H1 (cell line): Measurements from ENCODE around the gene GPR179. TPM values are rescaled to one million over a fixed set of nuclear protein-coding genes. Genes with fewer than 3 reads are reported as not detected.
A peak's percentile ranks its signal among the peaks of the same experiment; 100 is the strongest.

Source experiments
- CTCF ChIA-PET: fragments of 300-600 bp; sonication (Branson Sonifier 250); formaldehyde crosslinking; loops from one replicate; lab custom pipeline; 2021; ENCODE audit not compliant: partially characterized antibody; lab: Charles Lee
- POLR2A ChIA-PET: fragments of 300-600 bp; sonication (Branson Sonifier 250); formaldehyde crosslinking; loops from one replicate; lab custom pipeline; 2021; ENCODE audit warnings: inconsistent platforms; ENCODE audit not compliant: partially characterized antibody; lab: Charles Lee
- DNase-seq, 2 experiments: peaks; one replicate each; pipeline versions ENCODE4 v3.0.0 to v3.0.0-alpha.2; 2010 to 2022; ENCODE audit warnings: low spot score in 2 of 2, low read depth in 1 of 2, mixed read lengths in 1 of 2
- FAIRE-seq: peaks from 2 replicates; lab custom pipeline; 2011; peaks lifted over from hg19 to GRCh38; lab: Jason Lieb, UNC
- H2AFZ ChIP-seq: 2 replicates; pipeline ENCODE4 v1.8.1; 2012; ENCODE audit warnings: low read length, inconsistent platforms
- H2AK5ac ChIP-seq: 2 replicates; pipeline ENCODE4 v1.6.1; 2013; ENCODE audit warnings: low read depth, low read length
- H2BK120ac ChIP-seq: replicated peaks from 2 replicates; pipeline ENCODE3; 2013; ENCODE audit warnings: low read depth, low read length, inconsistent platforms
- H2BK12ac ChIP-seq: 2 replicates; pipeline ENCODE4 v1.6.1; 2013; ENCODE audit warnings: low read depth, low read length
- H2BK15ac ChIP-seq: 2 replicates; pipeline ENCODE4 v1.6.1; 2013; ENCODE audit warnings: low read length
- H2BK20ac ChIP-seq: 2 replicates; pipeline ENCODE4 v1.6.1; 2013; ENCODE audit warnings: low read length
- H2BK5ac ChIP-seq: 2 replicates; pipeline ENCODE4 v1.6.1; 2013; ENCODE audit warnings: low read depth, low read length
- H3K14ac ChIP-seq: 2 replicates; pipeline ENCODE4 v1.6.1; 2013; ENCODE audit warnings: inconsistent platforms; ENCODE audit not compliant: insufficient read length
- H3K18ac ChIP-seq: 2 replicates; pipeline ENCODE4 v1.6.1; 2013; ENCODE audit warnings: low read length; ENCODE audit errors: extremely low read depth
- H3K23ac ChIP-seq: 2 replicates; pipeline ENCODE4 v1.6.1; 2013; ENCODE audit warnings: inconsistent platforms; ENCODE audit not compliant: insufficient read length
- H3K23me2 ChIP-seq: 2 replicates; pipeline ENCODE4 v1.6.1; 2013; ENCODE audit warnings: low read depth, low read length
- H3K27ac ChIP-seq: 2 replicates; pipeline ENCODE4 v1.6.1; 2011; ENCODE audit warnings: low read depth, low read length, inconsistent platforms
- H3K27me3 ChIP-seq, 4 experiments: replicated peaks in 1 of 4; 1 replicate in 1 of 4; 2 replicates in 3 of 4; pipeline versions ENCODE4 v1.6.1 to v1.8.1; 2011 to 2013; ENCODE audit warnings: low read length in 3 of 4, mild to moderate bottlenecking in 3 of 4, inconsistent platforms in 2 of 4, mixed read lengths in 2 of 4, moderate library complexity in 1 of 4; ENCODE audit not compliant: control insufficient read depth in 3 of 4, insufficient read depth in 3 of 4; ENCODE audit errors: extremely low read depth in 1 of 4
- H3K36me3 ChIP-seq, 4 experiments: 2 replicates each; pipeline versions ENCODE4 v1.6.1 to v1.8.1; 2011 to 2013; ENCODE audit warnings: mild to moderate bottlenecking in 4 of 4, low read length in 3 of 4, moderate library complexity in 2 of 4, control low read depth in 1 of 4, inconsistent platforms in 1 of 4; ENCODE audit not compliant: insufficient read depth in 4 of 4, control insufficient read depth in 2 of 4
- H3K4ac ChIP-seq: replicated peaks from 2 replicates; pipeline ENCODE3; 2013; ENCODE audit warnings: low read length, low read depth, mixed read lengths, inconsistent platforms; ENCODE audit not compliant: insufficient read length
- H3K4me1 ChIP-seq, 4 experiments: replicated peaks in 1 of 4; 1 replicate in 1 of 4; 2 replicates in 3 of 4; pipeline versions ENCODE4 v1.6.1 to v1.8.1; 2011 to 2013; ENCODE audit warnings: low read length in 3 of 4, inconsistent platforms in 2 of 4, mixed read lengths in 1 of 4; ENCODE audit not compliant: insufficient read depth in 4 of 4, control insufficient read depth in 3 of 4
- H3K4me2 ChIP-seq, 2 experiments: 2 replicates each; pipeline versions ENCODE4 v1.6.1 to v1.8.1; 2011 to 2013; ENCODE audit warnings: low read depth in 2 of 2, low read length in 2 of 2, control low read depth in 1 of 2, inconsistent platforms in 1 of 2, mild to moderate bottlenecking in 1 of 2; ENCODE audit not compliant: insufficient read depth in 1 of 2
- H3K4me3 ChIP-seq, 4 experiments: fragments of 200-600, 300-600 bp in 1 of 4; sonication (generic), shearing (Covaris generic), sonication (Bioruptor Twin) in 1 of 4; 2 replicates each; pipeline versions ENCODE4 v1.5.1 to v1.8.1; 2011 to 2016; ENCODE audit warnings: low read length in 4 of 4, low read depth in 3 of 4, control low read depth in 2 of 4, inconsistent platforms in 2 of 4, mild to moderate bottlenecking in 2 of 4, mixed read lengths in 1 of 4, moderate library complexity in 1 of 4; ENCODE audit not compliant: insufficient read depth in 2 of 4; ENCODE audit errors: extremely low read depth in 1 of 4
- H3K56ac ChIP-seq: replicated peaks from 2 replicates; pipeline ENCODE3; 2013; ENCODE audit warnings: low read depth, mild to moderate bottlenecking, mixed read lengths, low read length, inconsistent platforms; ENCODE audit not compliant: insufficient read length
- H3K79me1 ChIP-seq: 2 replicates; pipeline ENCODE4 v1.6.1; 2013; ENCODE audit warnings: low read depth, low read length, control low read depth
- H3K79me2 ChIP-seq, 2 experiments: 2 replicates each; pipeline versions ENCODE4 v1.6.1 to v1.8.1; 2012 to 2013; ENCODE audit warnings: low read length in 2 of 2, mild to moderate bottlenecking in 2 of 2, inconsistent platforms in 1 of 2; ENCODE audit not compliant: insufficient read depth in 2 of 2, control insufficient read depth in 1 of 2
- H3K9ac ChIP-seq, 4 experiments: replicated peaks in 1 of 4; 1 replicate in 1 of 4; 2 replicates in 3 of 4; pipeline versions ENCODE4 v1.6.1 to v1.8.1; 2011 to 2013; ENCODE audit warnings: low read depth in 3 of 4, low read length in 3 of 4, control low read depth in 2 of 4, mild to moderate bottlenecking in 2 of 4, moderate library complexity in 2 of 4, inconsistent platforms in 1 of 4; ENCODE audit errors: extremely low read depth in 1 of 4
- H3K9me3 ChIP-seq, 2 experiments: 2 replicates each; pipeline versions ENCODE4 v1.6.1 to v1.8.1; 2012 to 2013; ENCODE audit warnings: mild to moderate bottlenecking in 2 of 2, moderate library complexity in 2 of 2, control low read depth in 1 of 2, inconsistent platforms in 1 of 2, low read depth in 1 of 2, low read length in 1 of 2, mixed read lengths in 1 of 2; ENCODE audit not compliant: insufficient read depth in 2 of 2
- H4K20me1 ChIP-seq, 2 experiments: replicated peaks in 1 of 2; 2 replicates each; pipeline versions ENCODE3 to v1.8.1; 2011 to 2013; ENCODE audit warnings: inconsistent platforms in 2 of 2, low read length in 2 of 2, mild to moderate bottlenecking in 1 of 2; ENCODE audit not compliant: insufficient read depth in 2 of 2, control insufficient read depth in 1 of 2
- H4K5ac ChIP-seq: 2 replicates; pipeline ENCODE4 v1.6.1; 2013; ENCODE audit warnings: low read length, low read depth, mixed read lengths, inconsistent platforms; ENCODE audit not compliant: insufficient read length
- H4K8ac ChIP-seq: 2 replicates; pipeline ENCODE4 v1.8.0; 2013; ENCODE audit warnings: mild to moderate bottlenecking, moderate library complexity, low read length, inconsistent platforms; ENCODE audit not compliant: insufficient read depth; ENCODE audit errors: extremely low read depth
- H4K91ac ChIP-seq: replicated peaks from 2 replicates; pipeline ENCODE3; 2013; ENCODE audit warnings: low read length, mixed read lengths, inconsistent platforms; ENCODE audit not compliant: insufficient read length
- CBX8 ChIP-seq: fragments of 300-800, 300-1000 bp; sonication (generic); IDR thresholded peaks from 2 replicates; pipeline ENCODE4 v1.7.1; 2016; ENCODE audit warnings: low read depth, low read length, borderline replicate concordance
- GTF2F1 ChIP-seq: IDR thresholded peaks from 2 replicates; pipeline ENCODE4 v1.6.1; 2012; ENCODE audit warnings: low read depth, low read length, improper control_type of control experiment, borderline replicate concordance
- NRF1 ChIP-seq: IDR thresholded peaks from 2 replicates; pipeline ENCODE4 v1.6.1; 2011; ENCODE audit warnings: mild to moderate bottlenecking, low read depth, low read length, improper control_type of control experiment
- SP2 ChIP-seq: IDR thresholded peaks from 2 replicates; pipeline ENCODE4 v1.6.1; 2012; ENCODE audit warnings: mild to moderate bottlenecking, low read length, inconsistent platforms
- TCF12 ChIP-seq: IDR thresholded peaks from 2 replicates; pipeline ENCODE4 v1.6.1; 2011; ENCODE audit warnings: low read depth, mild to moderate bottlenecking, low read length
- YY1 ChIP-seq: IDR thresholded peaks from 2 replicates; pipeline ENCODE4 v1.6.1; 2011; ENCODE audit warnings: low read depth, mild to moderate bottlenecking, low read length
- ZNF274 ChIP-seq: IDR thresholded peaks from 2 replicates; pipeline ENCODE4 v1.7.0; 2012; ENCODE audit warnings: low read length, borderline replicate concordance; ENCODE audit errors: extremely low read depth
- WGBS, 2 experiments: shearing (Covaris generic) in 1 of 2; methylation state at CpG; one replicate each; pipeline versions ENCODE4 v1.1.6 to v1.1.7; 2013 to 2015; ENCODE audit warnings: low lambda C conversion rate in 2 of 2, mixed read lengths in 2 of 2, inconsistent platforms in 1 of 2, low coverage in 1 of 2, missing lambda C conversion rate in 1 of 2; ENCODE audit not compliant: insufficient replicate concordance in 2 of 2, insufficient coverage in 1 of 2, insufficient read length in 1 of 2; ENCODE audit errors: extremely low coverage in 1 of 2, missing lambda C conversion rate in 1 of 2; 5-methylcytosine and 5-hydroxymethylcytosine counted together
- polyA plus RNA-seq, 7 experiments: library from polyadenylated mRNA; depleted of rRNA in 3 of 7; stranded (reverse) in 5 of 7; unstranded in 2 of 7; fragments of >200 nt in 5 of 7; fragments of 200-250 nt in 2 of 7; gene quantifications; 1 replicate in 5 of 7; 2 replicates in 1 of 7; 4 replicates in 1 of 7; pipeline versions ENCODE4 v1.2.1 to v1.2.3, GENCODE V29; 2011 to 2013; ENCODE audit warnings: missing spikeins in 2 of 7, mixed read lengths in 2 of 7
- total RNA-seq: library from RNA; stranded (reverse); fragmentation: NEBNext Ultra II Directional; extraction: Animal tissue kit (Norgen Biotek cat#: 25700); gene quantifications from 2 replicates; pipeline ENCODE4 v1.2.1, GENCODE V29; 2021

GPR179 gene
- total and polyA plus RNA-seq, 2 of the 8 experiments (the other 6 are each of a cell fraction or from before 2014, with no cell fraction given), result 0.02 to 0.07 TPM

DNA sequence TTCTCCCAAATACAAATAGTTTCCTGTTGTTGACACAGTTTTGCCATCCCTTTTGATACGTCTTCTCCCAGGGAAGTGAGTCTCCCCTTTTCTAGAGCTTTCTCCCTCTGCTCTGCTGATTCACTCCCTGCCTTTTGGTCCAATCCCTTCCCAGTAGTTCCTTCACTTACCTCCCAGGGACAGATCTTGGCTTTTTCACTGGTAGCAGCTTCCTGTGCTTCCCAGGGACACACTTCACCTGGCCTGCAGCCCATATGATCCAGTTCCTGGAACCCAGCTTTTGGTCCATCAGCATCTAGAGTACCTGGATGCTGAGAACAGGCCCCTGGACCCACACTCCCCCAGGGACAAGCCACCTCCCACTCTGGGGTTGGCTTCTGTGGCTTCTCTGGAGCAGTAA is 15.8 kb downstream of the GPR179 start:
- H2AK5ac ChIP-seq, result no peak overlapping the region
- 0 out of 2 replicates have a peak overlapping the region, but pooled peaks have one; percentile 52 for H2BK5ac ChIP-seq
- no peaks in the 10 kb centered on the region for H3K27me3 ChIP-seq
- H2BK12ac ChIP-seq, result no peak overlapping the region
- no peak overlapping the region for H3K14ac ChIP-seq
- FAIRE-seq (no peak), DNase-seq (no peak)
- no peak overlapping the region for H3K18ac ChIP-seq
- no peak overlapping the region for H2BK120ac ChIP-seq
- H3K79me2 ChIP-seq, result no peaks in the 10 kb centered on the region
- no peak overlapping the region for H3K4me2 ChIP-seq
- H2AFZ ChIP-seq, result no peak overlapping the region
- H3K4me1 ChIP-seq, result peaks cover 0 to 12% (median 7%) of the 10 kb centered on the region in 4 experiments; a peak in 5 of 7 replicates
- no peak overlapping the region for H4K91ac ChIP-seq
- no peak overlapping the region for H3K27ac ChIP-seq
- H3K36me3 ChIP-seq, result peaks cover 2 to 12% (median 6%) of the 10 kb centered on the region in 4 experiments; a peak in 5 of 8 replicates
- no peak overlapping the region for H2BK15ac ChIP-seq
- H3K9me3 ChIP-seq, result no peaks in the 10 kb centered on the region
- POLR2A ChIA-PET, result interaction anchor here (0.6 to 4.9 kb wide), 8 partner anchors 7 to 182 kb away, joined by 3 to 28 read pairs (median 6); no protein-coding TSS in a partner anchor
- H4K5ac ChIP-seq, result no peak overlapping the region
- H3K4me3 ChIP-seq, result no peak overlapping the region
- 82% methylated on average over 1 of the region's 1 CpG; no CpG with 5 or more reads in 1 of the 2 experiments for WGBS, 2 experiments
- no peak overlapping the region for H3K9ac ChIP-seq
- CTCF ChIA-PET, result interaction anchor here (1.7 to 12.0 kb wide), 5 partner anchors 8 to 86 kb away, joined by 4 to 192 read pairs (median 127); partner anchors contain the start of genes GPR179 and SOCS7
- no peak overlapping the region for H2BK20ac ChIP-seq
- no peak overlapping the region for H3K56ac ChIP-seq
- 0 out of 2 replicates have a peak overlapping the region, but pooled peaks have one; percentile 51 for H4K8ac ChIP-seq
- no peaks in the 10 kb centered on the region; the same call in 1 of the 2 replicates for H3K79me1 ChIP-seq
- H3K23ac ChIP-seq, result no peak overlapping the region
- no peaks in the 10 kb centered on the region for H3K23me2 ChIP-seq
- no peak overlapping the region for H3K4ac ChIP-seq
- H4K20me1 ChIP-seq, result no peaks in the 10 kb centered on the region
- TF ChIP-seq ZNF274 (no peak), YY1 (no peak), TCF12 (no peak), SP2 (no peak), GTF2F1 (no peak), CBX8 (no peak), NRF1 (no peak)
